Germinal center (tissue), 1 donor: ENCODE data around the gene ELFN1.

Experiments
- DNase-seq: peaks from one replicate; pipeline ENCODE4 v3.0.0; 2012; ENCODE audit warnings: mixed read lengths, low spot score

Gene ELFN1

DNA sequence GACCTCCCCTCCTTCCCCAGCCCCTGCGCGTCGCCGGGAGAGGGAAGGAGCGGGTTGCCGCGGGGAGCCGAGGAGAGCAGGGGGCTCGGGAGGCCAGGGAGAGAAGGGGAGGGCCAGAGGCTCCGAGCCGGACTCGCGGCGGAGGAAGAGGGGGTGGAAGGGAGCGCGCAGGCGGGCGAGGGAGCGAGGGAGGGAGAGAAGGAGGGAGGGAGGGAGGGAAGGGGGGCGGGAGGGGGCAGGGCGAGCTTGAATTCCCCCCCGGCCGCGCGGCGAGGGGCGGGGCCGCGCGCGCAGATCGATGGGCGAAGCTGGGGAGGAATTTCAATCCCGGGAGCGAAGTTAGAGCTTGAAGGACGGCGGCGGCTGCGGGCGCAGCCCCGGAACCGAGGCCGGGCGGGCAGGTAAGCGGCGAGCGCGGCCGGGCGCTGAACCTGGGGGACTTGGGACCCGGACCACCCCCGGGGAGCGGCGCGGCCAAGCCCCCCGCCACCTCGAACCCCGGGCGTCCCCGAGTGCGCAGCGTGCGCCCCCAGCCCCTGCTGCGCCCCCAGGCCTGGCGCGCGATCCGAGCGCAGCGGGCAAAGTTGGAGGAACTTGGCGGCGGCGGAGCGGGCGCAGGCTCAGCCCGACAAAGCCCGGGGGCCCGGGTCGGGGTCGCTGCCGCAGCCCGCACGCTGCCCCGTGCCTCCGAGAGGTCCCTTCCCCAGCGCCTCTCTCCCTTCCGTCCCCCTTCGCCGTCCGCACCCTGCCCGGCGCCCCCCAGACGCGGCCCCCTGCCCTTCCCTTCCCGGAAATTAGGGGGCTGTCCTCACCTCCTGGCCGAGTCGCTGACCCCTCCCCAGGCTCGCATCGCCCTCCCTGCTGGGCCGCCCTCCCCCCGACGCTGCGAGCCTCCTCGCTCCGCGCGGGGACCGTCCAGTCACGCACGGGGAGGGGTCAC lies at the start of gene ELFN1:
TSS of gene ELFN1 (plus strand) at position 324 of the 940 bp plus-strand sequence. CDS start 74,320 bp downstream, outside the sequence.
- no peak for DNase-seq

DNA sequence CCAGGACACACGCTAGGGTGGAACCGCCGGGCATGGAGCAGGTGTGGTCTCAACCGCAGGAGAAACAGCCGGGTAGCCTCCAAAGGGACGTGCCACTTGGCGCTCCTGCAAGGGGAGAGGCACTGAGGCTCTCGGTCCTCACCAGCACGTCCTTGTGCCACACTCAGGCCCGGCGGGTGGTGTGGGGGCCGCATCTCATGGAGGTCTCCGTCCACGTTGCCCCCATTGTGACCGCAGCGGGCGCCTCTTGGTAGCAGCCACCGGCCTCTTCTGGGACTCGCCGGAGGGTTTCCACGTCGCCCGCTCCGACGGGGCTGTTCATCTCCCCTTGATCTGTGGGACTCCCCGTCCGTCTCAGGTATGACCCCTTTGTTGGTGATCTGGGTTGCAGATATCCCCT lies 49.2 kb upstream of the ELFN1 start:
- no peak for DNase-seq

DNA sequence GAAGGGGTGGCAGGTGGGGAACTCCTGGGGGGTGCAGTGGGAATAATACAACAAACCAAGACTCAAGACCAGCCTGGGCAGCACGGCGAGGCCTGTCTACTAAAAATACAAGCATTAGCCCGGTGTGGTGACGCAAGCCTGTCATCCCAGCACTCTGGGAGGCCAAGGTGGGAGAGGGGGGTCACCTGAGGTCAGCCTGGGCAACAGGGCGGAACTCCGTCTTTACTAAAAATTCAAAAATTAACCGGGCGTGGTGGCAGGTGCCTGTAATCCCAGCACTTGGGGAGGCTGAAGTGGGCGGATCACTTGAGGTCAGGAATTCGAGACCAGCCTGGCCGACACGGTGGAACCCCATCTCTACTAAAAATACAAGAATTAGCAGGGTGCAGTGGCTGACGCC lies 48.4 kb upstream of the ELFN1 start:
- DNase-seq = no peak

DNA sequence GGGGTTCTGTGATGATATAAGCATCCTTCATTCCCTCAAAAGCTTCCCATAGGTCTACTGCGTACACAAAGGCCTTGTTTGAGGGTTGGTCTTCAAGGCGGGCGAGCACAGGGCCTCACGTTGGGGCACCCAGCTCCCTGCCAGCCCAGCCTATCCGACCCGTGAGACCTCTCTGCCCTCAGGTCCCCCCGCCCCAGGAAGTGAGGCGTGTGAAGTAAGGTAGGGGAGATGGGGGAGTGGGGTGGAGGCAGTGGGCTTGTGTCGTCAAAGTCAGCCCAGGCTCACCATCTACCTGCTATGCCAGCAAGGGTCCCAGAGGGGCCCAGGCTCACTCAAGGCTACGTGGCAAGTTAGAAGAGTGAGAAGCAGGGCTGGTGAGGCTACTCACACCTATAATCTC lies 47.6 kb upstream of the ELFN1 start:
- DNase-seq = no peak

DNA sequence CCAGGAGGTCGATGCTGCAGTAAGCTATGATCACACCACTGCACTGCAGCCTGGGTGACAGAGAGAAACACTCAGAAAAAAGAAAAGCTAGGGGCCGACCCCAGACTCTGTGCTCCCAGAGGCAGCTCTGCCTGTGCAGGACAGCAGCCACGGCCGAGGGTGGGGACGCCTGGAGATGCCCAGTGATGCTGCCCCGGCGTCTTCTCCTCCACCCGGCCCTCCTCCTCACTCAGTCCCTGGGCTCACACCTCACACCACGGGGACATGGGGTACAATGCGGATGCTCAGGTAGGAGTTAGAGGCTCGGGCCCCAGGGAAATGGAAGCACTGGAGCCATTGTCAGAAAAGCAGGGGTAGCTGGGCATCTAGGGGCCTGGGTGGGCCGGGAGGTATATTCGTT lies 46.3 kb upstream of the ELFN1 start:
- no peak for DNase-seq

DNA sequence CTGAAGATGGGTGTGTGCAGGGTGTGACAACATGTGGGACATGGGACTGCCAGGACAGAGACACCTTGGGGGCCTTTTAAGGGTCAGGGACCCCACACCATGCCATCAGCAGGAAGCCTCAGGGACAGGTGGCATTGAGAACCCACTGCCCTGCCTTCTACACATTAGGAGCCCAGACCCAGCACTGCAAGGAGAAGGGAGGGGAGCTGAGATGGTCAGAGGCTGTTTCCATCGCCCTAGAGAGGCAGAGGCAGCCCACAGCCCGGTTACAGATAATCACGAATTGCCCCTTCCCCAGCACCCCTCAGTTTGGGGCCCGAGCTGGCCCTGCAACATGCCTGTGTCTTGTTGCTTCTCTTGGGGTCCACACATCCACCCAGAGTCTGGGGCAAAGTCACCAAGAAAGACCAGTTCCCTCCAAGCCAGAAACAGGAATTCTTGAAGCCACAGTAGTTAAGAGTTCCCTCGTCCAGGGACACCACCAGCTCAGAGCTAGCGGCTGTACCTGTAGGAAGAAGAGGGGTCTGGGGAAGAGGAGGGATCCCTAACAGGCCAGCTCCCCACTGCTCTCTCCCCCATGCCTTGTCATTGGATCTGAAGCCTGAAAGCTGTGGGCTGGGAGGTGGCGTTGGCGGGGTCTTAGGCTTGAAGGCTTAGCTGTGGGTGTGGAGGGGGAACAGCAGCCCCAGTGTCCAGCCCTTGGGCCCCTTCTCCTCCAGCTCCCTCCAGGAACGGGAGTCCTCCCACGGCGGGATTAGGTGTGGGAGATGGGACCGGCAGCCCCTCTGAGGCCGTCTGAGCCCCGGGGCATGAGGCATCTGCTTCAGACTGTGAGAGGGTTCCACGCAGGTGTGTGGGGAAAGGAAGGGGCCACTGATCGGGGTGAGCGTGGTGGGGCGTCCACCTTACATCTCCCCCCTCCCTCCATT lies 44.8 kb upstream of the ELFN1 start:
- DNase-seq = no peak

DNA sequence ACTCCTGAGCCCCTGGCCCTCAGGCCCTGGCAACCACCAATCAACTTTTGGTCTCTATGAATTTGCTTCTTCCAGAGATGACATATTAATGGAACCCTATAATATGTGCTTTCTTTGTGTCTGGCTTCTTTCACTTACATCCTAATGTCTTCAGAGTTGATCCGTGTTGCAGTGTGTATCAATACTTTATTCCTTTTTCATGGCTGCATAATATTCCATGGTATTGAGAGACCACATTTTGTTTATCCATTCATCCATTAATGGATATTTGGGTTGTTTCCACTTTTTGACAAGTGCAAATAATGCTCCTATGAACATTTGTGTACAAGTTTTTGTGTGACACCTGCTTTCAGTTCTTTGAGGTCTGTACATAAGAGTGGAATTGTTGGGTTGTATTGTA lies 43.3 kb upstream of the ELFN1 start:
- DNase-seq = no peak

DNA sequence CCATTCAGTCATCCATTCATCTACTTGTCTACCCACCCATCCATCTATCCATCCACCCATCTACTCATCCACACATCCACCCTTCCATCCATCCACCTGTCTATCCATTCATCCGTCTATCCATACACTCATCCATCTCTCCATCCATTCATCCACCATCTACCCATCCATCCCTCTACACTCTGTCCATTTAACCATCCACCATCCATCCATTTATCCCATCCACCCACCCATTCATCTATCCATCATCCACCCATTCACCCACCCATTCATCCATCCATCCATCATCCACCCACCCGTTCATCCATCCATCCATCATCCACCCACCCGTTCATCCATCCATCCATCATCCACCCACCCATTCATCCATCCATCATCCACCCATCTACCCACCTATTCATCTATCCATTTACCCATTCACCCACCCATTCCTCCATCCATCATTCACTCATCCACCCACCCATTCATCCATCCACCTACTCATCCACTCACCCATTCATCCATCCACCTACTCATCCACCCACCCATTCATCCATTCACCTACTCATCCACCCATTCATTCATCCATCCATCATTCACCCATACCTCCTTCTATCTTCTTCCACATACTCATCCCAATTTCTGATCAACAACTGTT lies 39.3 kb upstream of the ELFN1 start:
- no peak for DNase-seq

DNA sequence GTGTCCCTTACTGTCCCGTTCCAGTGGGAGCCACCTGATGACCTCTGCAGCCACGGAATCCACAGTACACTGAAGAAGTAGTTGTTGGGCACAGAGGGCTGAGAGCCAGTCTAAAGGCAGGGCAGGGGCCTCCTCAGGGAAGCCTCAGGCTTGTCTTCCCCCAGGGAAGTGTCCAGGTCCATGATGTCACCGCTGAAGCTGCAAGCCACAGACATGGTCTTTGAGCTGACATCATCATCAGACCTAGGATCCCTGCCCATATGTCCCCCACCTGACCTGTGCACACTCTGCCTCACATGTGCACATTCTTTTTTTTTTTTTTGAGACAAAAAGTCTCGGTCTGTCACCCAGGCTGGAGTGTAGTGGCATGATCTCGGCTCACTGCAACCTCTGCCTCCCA lies 38.4 kb upstream of the ELFN1 start:
- DNase-seq = no peak

DNA sequence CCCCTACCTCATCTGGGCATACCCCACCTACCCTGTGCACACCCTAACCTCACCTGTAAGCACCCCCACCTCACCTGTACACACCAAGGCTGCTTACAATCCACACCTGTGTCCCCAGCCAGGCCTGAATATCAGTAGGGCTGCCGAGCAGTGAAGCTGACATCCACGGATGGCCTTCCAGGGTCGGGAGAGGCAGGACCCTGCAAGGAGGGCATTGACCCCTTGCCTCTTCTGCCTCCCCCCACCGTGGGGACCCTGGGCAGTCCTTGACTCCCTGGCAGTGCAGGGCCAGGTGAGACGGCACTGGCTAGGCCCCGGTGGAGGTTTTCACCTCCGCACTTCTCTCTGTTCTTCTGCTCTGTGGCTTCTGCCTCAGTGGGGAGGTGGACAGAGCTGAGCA lies 37.6 kb upstream of the ELFN1 start:
- DNase-seq = no peak

DNA sequence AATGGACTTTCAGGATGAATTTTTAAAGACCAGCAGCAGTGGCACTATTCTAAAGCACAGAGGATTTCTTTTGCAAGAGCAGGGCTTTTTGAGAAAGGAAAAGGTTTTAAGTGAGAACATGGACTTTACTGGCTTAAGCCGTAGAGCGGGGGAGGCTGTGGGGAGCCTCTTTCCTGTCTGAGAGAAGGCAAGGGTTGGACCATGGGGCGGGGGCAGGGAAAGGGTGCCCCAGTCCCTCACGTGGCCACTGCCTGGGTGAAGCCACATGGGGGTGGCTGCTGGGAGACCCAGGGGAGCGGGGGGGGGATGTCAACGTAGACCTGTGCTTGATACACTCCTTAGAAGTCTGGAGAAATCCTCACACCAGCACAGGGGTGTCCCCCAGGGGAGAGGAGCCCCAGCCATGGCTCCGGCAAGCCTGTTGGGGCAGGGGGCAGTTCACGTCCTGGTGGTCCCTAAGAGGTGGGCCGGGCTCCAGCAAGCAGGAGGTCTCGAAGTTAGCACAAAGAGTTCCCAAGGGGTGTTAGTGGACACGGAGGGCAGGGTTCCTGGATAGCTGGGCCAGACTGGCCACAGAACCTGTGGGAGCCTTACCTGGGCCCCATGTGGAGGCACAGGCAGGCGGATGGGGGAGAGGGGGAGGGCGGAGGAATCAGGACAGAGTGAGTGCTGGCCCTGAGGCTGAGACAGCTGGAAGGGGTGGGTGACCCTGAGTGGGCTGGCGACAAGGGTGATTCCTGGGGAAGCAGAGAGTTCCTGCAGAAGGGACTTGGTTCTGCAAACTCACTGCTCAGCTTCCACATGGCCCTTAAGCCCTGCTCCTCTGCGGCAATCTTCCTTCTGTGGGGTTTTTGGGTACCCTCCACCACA lies 36.9 kb upstream of the ELFN1 start:
- no peak for DNase-seq

DNA sequence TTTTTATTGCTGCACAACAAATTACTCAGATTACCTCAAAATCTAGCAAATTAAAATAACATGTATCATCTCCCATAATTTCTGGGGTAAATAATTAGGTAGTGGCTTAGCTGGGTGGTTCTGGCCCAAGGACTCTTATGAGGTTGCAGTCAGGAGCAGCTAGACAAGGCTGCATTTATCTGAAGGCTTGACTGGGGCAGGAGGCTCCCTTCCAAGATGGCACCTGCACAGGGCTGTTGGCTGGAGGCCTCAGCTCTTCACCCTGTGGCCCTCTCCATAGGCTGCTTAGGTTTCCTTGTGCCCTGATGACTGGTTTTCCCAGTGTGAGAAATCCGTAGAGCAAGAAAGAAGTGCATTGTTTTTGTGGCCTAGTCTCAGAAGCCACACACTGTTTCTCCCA lies 34.7 kb upstream of the ELFN1 start:
- DNase-seq = no peak

DNA sequence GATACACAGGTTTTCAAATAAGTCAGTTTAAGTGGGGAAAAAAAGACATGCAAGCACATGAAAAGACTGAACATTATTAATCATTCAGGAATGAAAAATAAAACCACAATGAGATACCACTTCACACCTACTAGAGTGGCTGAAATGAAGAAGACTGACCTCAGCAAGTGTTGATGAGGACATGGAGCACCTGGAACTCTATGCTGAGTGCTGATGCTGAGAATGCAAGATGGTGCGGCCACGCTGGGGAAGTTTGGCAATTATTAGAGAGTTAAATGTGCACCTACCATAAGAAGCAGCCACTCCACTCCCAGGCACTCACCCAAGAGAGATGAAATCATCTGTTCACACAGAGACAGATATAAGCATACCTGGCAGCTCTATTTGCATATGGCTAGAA lies 32.9 kb upstream of the ELFN1 start:
- DNase-seq = no peak

DNA sequence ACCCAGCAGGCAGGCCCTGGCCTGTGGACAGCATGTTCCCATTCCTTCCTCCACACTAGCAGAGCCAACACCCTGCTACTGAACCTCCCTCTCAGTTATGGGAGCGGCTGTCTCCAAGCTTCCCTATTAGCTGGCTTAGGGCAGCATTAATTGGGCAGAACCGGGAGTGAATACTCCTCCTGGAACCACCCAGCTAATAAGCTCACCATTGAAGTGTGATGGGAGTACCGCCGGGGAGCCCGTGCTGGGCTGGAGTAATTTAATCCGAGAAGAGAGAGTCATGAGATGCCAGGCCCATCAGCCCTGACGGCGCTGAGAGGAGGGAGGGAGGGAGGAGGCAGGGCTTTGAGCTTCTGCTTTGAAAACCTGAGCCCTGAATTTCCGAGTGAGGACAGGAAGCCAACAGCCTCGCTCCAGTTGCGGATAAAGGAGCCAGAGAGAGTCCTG lies 31.8 kb upstream of the ELFN1 start:
- DNase-seq = no peak

DNA sequence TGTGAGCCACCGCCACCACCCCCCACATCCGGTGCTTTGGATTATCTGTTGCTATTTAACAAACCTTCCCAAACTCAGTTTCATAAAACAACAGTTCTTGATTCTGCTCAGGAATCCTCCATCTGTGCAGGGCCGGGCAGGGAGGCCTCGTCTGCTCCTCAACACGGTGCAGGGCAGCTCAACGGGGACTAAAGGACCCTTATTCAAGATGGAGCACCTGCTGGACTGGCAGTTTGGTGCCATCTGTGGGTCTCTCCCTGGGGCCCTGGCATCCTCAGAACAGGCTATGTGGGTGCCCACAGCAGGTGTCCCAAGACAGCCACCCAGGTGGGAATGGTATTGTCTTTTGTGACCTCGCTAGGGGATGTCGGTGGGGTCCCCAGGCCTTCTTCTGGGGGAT lies 31.0 kb upstream of the ELFN1 start:
- no peak for DNase-seq

DNA sequence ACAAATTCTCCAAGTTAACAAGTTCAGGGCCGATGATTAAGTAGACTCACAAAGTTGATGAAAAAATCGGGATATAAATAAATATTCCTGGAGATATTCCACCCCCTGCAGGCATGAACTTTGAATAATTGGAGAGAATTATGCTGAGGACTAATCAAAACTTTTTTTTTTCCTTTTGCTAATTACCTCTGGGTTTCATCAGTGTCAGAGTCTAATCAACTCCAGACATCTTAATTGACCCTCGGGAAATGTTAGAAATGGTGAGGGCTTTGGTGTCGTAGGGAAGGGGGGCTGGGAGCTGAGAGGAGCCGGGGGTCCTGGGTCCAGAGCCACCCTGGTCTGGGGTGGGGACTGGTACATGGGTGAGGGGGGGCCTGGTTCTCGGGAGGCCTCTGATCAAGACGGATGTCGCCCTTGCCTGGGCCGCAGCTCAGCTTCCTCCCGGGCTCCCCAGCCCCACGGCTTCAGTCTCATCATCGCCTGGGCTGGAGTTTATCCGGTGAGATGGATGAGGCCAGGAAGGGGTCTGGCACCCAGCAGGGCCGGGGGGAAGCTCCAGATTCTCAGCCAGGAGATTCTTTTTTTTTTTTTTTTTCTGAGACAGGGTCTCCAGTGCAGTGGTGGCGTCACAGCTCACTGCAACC lies 30.4 kb upstream of the ELFN1 start:
- DNase-seq = no peak

DNA sequence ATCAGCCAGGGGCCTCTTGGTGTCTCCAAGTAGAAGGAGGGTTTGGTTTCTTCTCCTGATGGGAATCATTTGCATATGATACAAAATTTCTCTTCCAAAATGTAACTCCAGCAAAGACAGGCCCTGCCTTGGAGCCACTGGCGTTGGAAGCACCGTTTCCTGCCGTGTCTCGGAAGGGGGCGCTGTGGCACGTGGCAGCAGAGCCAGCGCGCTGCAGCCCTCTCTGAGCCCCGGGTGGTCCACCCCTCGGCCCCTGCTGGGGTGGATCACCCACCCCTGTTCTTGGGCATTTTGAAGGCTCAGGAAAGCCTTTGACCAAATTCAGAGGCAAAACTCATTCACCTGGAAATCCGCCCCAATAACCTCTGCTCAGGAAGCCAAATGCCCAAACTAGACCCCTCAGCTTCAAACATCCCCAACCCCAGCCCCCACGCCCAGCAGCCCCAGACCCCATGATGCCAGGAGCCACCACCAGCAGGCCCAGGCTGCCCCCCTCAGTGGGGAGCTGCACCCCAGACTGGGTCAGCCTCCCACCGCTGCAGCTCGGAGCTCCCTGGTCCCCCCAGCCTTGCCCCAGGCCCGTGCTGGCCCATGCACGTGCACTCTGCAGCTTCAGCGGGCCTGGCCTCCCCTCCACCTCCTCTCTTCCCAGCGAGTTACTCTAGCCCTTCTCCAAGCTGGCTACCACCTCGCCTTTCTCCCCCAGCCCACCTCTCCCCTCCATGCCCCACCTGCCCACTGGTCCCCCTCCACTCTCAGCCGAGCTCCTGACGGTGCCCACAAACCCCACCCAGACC lies 29.5 kb upstream of the ELFN1 start:
- DNase-seq = no peak

DNA sequence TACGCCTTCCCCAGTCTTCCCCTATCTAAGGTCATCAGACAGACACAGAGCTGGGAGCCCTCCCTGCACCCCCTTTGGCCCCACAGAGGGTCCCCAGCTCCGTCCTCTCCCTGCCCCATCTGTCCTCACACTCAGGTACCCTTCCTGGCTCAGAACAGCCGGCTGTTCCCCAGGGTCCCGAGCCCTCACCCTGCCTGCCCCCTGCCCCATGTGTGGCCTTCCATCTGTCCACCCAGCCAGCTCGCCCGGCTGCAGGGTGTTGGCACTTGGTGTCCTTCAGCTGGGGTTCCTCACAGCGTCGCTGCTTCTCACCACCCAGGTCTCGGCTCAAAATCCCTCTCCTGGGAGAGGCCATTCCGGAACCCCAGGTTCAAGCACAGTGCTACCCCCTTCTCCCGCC lies 28.9 kb upstream of the ELFN1 start:
- no peak for DNase-seq

DNA sequence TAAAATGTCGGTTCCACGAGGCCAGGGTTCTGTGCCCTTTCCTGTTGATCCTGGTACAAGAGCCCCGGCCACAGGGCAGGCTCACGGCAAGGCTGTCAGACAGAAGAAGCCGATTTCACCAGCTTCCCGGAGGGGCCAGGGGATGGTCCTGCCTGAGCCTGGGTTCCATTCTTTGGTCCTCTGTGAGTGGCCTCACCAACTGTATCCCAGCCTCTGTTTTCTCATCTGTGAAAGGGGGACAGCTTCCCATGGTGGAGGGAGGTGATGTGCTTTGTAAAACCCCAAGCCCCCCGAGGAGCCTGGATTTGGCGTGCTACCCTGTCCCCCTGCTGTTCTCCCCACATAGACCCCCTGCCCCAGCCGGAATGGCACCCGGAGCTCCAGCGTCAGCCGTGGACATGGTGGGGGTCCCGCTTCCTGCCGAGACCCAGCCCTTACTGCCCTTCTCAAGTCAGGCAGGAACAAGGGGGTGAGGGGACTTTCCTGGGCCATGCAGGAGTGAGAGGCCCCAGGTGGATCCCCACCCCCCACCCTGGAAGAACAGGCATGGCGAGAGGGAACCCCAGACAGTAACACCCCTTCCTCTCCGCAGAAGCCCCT lies 28.3 kb upstream of the ELFN1 start:
- no peak for DNase-seq

DNA sequence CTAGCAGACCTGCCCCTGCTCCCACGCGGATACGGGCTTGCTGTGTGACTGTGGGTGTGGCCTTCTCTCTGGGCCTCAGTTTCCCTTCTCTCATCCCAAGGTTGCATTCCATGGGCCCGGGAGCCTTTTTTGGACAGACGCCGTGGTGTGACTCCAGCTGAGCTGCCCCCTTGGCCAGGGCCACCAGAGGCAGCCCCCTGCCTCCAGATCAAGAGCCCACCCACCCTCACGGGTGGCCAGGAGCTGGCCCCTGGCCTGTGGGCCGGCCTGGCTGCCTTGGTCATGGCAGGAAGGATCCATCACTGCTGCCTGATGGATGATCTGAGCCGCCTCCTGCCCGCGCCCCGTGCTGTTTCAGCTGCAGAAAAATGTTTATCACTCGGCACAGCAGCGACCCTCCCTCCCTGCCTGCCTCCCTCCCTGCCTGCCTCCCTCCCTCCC lies 27.8 kb upstream of the ELFN1 start:
- no peak for DNase-seq
